Stomach smooth muscle (tissue), 2 donors: ENCODE results near the gene DEPDC1B.
"Not testable (repeated sequence)": the region's sequence is repeated elsewhere in the genome, so short reads cannot be mapped to it uniquely, and the experiment has no call there.

Experiments used
- H3K27ac ChIP-seq: one replicate; pipeline ENCODE4 v1.7.0; 2013; ENCODE audit warnings: mild to moderate bottlenecking, low read length, inconsistent platforms
- H3K27me3 ChIP-seq, 2 donors: one replicate each; pipeline ENCODE4 v1.7.0; 2013; ENCODE audit warnings: low read length in 2 of 2; ENCODE audit not compliant: insufficient read depth in 2 of 2, control insufficient read depth in 1 of 2
- H3K36me3 ChIP-seq, 2 donors: one replicate each; pipeline ENCODE4 v1.7.0; 2013; ENCODE audit warnings: low read length in 2 of 2; ENCODE audit not compliant: control insufficient read depth in 2 of 2, insufficient read depth in 2 of 2
- H3K4me1 ChIP-seq: one replicate; pipeline ENCODE4 v1.7.0; 2013; ENCODE audit warnings: low read length; ENCODE audit not compliant: control insufficient read depth, insufficient read depth
- H3K4me3 ChIP-seq, 2 donors: one replicate each; pipeline ENCODE4 v1.7.0; 2013; ENCODE audit warnings: low read length in 2 of 2
- H3K9ac ChIP-seq, 2 donors: one replicate each; pipeline ENCODE4 v1.7.0; 2013; ENCODE audit warnings: low read length in 2 of 2, mild to moderate bottlenecking in 1 of 2
- H3K9me3 ChIP-seq, 2 donors: one replicate each; pipeline ENCODE4 v1.7.0; 2013; ENCODE audit warnings: low read length in 2 of 2; ENCODE audit not compliant: control insufficient read depth in 2 of 2
- donor health status: healthy.
- donor health status: Pancreatic carcinoma.

Gene DEPDC1B

DNA sequence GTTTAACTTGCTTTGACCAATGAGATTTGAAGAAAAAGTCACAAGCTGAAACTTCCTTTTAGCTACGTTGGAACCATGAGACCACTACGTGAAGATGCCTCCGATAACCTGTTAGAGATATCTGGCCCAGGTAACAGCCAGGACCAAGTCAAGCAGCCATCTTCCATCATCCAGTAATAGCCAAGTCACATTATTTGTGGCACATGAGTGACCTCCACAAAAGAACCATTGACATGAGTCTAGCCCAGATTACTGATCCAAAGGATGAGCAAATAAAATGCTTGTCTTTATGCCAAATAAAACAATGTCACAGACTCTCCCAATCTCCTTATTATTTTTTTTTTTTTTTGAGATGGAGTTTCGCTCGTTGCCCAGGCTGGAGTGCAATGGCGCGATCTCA is 1.6 kb downstream of the DEPDC1B start:
- no peak overlapping the region for H3K4me3 ChIP-seq
- peaks cover 15% of the 10 kb centered on the region for H3K4me1 ChIP-seq
- H3K36me3 ChIP-seq, result no peaks in the 10 kb centered on the region
- H3K9me3 ChIP-seq, result no peaks in the 10 kb centered on the region
- H3K27me3 ChIP-seq, result no peaks in the 10 kb centered on the region
- H3K9ac ChIP-seq, result no peak overlapping the region
- H3K27ac ChIP-seq, result no peak overlapping the region

DNA sequence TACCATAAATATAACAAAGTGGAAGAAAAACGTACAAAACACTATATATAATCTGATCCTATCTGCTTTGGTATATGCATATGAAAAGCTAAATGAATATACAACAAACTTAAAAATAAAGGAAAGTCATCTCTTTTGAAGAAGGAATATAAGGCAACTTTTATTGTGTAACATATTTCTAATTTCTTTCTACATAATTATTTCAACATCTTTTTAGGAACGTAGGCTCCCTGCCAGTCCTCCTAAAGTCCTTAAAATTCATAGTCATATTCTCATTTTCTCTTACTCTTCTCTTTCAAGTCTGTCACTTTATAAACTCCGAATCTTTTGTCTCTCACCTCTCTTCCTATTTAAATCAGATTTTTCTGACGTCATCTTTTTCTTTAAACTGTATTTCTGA is 9.6 kb downstream of the DEPDC1B start:
- H3K27ac ChIP-seq, result no peak overlapping the region
- no peak overlapping the region for H3K9ac ChIP-seq

DNA sequence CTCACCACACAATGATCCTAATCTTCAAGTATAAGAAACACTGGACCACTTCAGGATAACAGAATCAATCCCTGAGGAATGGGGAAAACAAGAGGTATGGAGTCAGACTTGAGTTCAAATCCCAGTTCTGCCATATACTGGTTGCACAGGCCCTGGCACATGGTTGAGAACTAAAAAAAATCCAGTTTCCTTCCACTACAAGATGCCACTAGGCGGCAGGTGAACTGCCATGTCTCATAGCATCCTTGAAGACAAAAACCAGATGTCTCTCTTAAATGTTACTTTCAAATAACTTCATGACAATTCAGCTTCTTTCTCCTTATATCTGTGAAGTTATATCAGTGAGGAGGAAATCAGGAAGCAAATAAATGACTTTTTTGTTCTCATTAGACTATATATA is 11.0 kb downstream of the DEPDC1B start:
- H3K27me3 ChIP-seq, result no peaks in the 10 kb centered on the region
- H3K4me3 ChIP-seq, result no peak overlapping the region
- H3K9me3 ChIP-seq, result no peaks in the 10 kb centered on the region
- H3K4me1 ChIP-seq, result no peaks in the 10 kb centered on the region
- H3K9ac ChIP-seq, result no peak overlapping the region
- no peak overlapping the region for H3K27ac ChIP-seq
- H3K36me3 ChIP-seq, result no peaks in the 10 kb centered on the region

More for the DNA sequence above, 9.6 kb downstream of the DEPDC1B start:
- no peaks in the 10 kb centered on the region for H3K36me3 ChIP-seq
- no peaks in the 10 kb centered on the region for H3K9me3 ChIP-seq
- H3K4me1 ChIP-seq, result no peaks in the 10 kb centered on the region
- H3K4me3 ChIP-seq, result no peak overlapping the region
- no peaks in the 10 kb centered on the region for H3K27me3 ChIP-seq

DNA sequence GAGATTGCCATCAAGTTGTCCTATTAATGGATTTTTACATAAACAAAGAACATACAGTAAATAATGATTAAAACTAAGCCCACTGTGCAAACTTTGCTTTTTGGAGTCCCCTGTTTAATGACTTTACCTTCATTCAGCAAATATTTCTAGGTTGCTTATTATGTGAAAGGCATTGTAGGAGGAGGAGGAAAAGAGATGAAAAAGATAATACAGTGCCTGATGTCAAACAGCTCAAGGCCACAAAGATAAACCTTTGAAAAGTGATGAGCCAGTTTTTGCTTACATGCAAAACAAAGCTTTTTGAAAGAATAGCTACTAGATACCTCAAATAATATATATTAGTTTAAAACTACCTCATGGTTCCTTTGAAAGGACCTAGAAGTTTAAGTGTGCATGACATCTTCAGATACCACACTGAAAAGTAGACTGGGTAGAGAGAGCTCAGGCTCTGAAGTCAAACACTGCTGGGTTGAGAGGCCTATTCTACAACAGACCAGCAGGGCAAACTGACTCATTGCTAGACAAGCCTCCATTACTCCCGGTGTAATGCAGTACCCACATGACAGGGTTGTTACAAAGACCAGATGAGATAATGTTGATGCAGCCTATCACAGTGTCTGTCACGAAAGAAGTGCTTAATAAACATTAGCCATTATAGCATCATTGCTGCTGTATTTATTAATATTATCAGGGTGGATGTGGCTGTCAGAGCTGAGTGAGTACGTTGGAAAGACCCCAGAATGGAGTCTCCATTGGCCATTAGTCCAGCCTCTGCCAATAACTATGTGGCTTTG is 11.8 kb downstream of the DEPDC1B start:
- Histone ChIP-seq H3K27ac (no peak overlapping the region), H3K36me3 (no peaks in the 10 kb centered on the region), H3K9ac (no peak overlapping the region), H3K9me3 (no peaks in the 10 kb centered on the region), H3K27me3 (no peaks in the 10 kb centered on the region), H3K4me1 (no peaks in the 10 kb centered on the region), H3K4me3 (no peak overlapping the region)

DNA sequence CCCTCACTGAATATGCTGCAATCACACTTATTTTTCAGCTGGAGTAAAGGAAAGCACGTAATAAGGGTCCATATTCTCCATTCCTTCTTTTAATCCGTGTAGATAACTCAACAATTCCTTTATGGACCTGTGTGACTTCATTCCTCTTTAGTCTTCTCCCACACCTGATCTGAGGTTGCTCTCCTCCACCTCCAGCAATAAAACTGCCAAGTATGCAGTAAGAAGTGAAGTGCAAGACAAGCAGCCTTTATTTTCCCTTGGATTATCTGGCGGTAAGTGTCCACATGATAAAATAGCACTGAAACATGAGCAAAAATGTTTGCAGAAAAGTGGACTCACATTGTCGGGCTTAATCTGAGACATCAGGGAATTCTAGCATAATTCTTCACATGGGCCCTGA is 13.8 kb downstream of the DEPDC1B start:
- Histone ChIP-seq H3K27ac (no peak overlapping the region), H3K36me3 (no peaks in the 10 kb centered on the region), H3K9me3 (no peaks in the 10 kb centered on the region), H3K4me1 (no peaks in the 10 kb centered on the region), H3K9ac (no peak overlapping the region), H3K4me3 (no peak overlapping the region), H3K27me3 (no peaks in the 10 kb centered on the region)

DNA sequence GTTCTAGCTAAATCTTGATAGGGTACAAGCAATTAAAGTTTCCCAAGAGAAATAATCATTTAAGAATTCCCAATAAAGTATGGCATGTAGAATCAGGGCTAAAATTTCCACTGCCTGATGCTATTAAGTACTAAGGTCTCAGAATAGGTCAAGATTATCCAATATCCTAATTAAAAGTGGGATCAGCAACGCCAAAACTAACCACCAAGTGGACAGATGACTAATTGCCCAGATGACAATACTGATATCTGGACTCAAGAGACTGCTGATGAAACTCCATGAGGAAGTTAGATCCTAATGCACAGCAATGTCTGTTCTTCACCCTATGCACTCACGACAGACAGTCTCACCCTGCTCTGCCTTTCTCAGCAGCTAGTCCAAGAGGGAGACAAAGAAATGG is 14.3 kb downstream of the DEPDC1B start:
- Histone ChIP-seq H3K27me3 (no peaks in the 10 kb centered on the region), H3K9me3 (no peaks in the 10 kb centered on the region), H3K27ac (no peak overlapping the region), H3K36me3 (no peaks in the 10 kb centered on the region), H3K4me3 (no peak overlapping the region), H3K4me1 (no peaks in the 10 kb centered on the region), H3K9ac (no peak overlapping the region)

DNA sequence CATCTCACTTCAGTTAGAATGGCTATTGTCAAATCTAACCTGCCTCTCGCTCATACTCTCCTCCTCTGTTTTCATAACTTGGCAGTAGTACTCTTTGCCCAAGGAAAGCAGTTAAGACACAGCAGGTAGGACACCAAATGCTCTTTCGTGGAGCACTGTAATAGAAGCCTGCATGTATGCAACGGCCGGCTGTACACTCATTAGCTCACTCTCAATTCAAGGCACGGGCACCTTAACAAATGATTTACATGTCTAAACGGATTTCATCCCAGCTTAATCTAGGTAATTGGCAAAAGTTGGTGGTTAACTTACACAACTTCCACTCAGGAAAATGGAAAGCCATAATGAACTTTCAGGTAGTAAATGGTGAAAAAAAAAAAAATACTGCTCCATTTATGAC is 14.9 kb downstream of the DEPDC1B start:
- Histone ChIP-seq H3K4me3 (no peak overlapping the region), H3K27me3 (no peaks in the 10 kb centered on the region), H3K9ac (no peak overlapping the region), H3K9me3 (no peaks in the 10 kb centered on the region), H3K36me3 (no peaks in the 10 kb centered on the region), H3K4me1 (no peaks in the 10 kb centered on the region), H3K27ac (no peak overlapping the region)

DNA sequence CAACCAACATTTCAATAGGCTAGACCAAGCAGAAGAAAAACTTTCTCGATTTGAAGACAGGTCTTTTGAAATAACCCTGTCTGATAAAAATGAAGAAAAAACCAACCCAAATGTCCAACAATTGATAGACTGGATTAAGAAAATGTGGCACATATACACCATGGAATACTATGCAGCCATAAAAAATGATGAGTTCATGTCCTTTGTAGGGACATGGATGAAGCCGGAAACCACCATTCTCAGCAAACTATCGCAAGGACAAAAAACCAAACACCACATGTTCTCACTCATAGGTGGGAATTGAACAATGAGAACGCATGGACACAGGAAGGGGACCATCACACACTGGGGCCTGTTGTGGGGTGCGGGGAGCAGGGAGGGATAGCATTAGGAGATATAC is 18.0 kb downstream of the DEPDC1B start:
- H3K36me3 ChIP-seq, H3K9ac ChIP-seq, H3K9me3 ChIP-seq, H3K27me3 ChIP-seq, H3K4me1 ChIP-seq, H3K4me3 ChIP-seq, H3K27ac ChIP-seq: not testable (repeated sequence)

DNA sequence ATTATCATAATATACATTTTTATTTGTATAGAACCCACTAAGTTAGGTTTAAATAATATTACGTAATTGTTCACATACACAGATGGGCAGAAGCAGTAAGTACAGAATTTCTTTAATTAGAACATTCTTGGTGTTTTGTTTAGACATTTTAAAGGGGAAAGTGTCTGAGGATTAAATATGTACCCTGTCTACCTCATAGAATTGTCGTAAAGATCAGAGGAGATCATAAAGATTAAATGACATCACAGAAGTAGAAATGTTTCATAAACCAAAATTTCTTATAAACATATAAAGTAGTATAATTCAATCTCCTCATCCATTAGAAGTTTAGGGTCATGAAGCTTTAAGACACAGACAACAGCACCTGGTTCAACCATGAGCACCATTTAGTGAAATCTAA is 20.1 kb downstream of the DEPDC1B start:
- Histone ChIP-seq H3K4me3 (no peak overlapping the region), H3K27me3 (no peaks in the 10 kb centered on the region), H3K36me3 (no peaks in the 10 kb centered on the region), H3K4me1 (no peaks in the 10 kb centered on the region), H3K9me3 (no peaks in the 10 kb centered on the region), H3K9ac (no peak overlapping the region), H3K27ac (no peak overlapping the region)

DNA sequence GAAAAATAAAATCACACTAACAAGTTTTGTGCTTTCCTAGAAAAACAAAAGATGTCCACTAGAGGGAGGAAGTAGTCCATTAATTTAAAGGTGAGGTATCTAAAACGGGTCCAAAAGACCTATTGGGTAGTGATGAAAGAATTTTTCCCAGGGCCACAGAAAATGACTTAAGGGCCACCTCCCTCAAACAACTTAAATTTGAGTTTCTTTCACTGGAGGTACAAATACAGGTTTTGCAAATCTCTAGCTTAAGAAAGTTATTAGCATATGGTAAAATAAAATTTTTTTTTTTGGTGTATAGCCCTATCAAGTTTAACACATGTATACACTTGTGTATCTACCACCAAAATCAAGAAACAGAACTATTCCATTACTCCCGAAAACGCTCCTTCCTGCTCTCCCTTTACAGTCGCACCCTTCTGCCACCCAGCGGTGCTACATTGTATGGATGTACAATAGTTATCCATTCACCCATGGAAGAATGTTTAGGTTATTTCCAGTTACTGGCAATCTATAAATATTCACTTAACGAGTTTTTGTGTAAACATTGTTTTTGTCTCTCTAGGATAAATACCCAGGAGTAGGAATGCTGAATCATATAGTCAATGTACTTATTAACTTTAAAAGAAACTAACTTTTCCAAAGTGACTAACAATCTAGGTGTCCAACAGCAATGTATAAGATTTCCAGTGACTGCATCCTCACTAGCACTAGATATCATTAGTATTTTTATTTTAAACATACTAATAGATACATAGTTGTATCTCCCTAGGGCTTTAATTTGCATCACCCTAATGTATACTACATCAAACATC is 21.9 kb downstream of the DEPDC1B start:
- no peak overlapping the region for H3K27ac ChIP-seq
- H3K9me3 ChIP-seq, result no peaks in the 10 kb centered on the region
- no peaks in the 10 kb centered on the region for H3K4me1 ChIP-seq
- H3K27me3 ChIP-seq, result no peaks in the 10 kb centered on the region
- no peak overlapping the region for H3K4me3 ChIP-seq
- H3K9ac ChIP-seq, result no peak overlapping the region
- H3K36me3 ChIP-seq, result no peaks in the 10 kb centered on the region

DNA sequence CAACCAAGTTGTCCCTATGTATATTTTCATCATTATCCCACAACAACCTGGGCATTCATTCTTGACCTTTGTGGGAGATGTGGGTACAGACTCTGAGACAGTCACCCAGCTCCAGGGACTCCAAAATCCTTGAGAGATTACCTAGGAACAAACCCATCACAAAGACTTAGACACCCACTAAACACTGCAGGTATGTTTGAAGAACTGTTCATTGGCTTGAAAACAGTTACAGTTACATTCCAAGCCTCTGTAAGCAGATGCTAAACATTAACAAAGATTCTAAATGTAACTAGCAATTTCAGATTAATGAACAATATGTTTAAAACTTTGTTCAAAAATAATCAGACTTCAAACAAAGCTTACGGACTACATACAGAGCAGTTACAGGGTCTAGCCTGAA is 24.7 kb downstream of the DEPDC1B start:
- H3K36me3 ChIP-seq, result no peaks in the 10 kb centered on the region
- no peaks in the 10 kb centered on the region for H3K4me1 ChIP-seq
- H3K27ac ChIP-seq, result no peak overlapping the region
- no peaks in the 10 kb centered on the region for H3K27me3 ChIP-seq
- no peak overlapping the region for H3K9ac ChIP-seq
- H3K4me3 ChIP-seq, result no peak overlapping the region
- H3K9me3 ChIP-seq, result no peaks in the 10 kb centered on the region
